ENCODE measurements around the gene SIK3.

SIK3 gene

GRCh38 chr11:117110294-117110950 lies 12.2 kb upstream of the SIK3 start:
- DNase-seq (ENCODE audit: low spot score), result no peak

- no peak for DNase-seq (ENCODE audit: low spot score)
Observed at GRCh38 chr11:117107701-117108590, 9.7 kb upstream of the SIK3 start.

GRCh38 chr11:117100556-117100955 lies 2.3 kb upstream of the SIK3 start:
- DNase-seq (ENCODE audit: low spot score), result no peak

GRCh38 chr11:117099696-117100095 lies 1.5 kb upstream of the SIK3 start:
- no peak for DNase-seq (ENCODE audit: low spot score)

GRCh38 chr11:117097389-117098268 lies 599 bp downstream of the SIK3 start:
- no peak for DNase-seq (ENCODE audit: low spot score)

GRCh38 chr11:117097014-117097388 lies 1.2 kb downstream of the SIK3 start:
- DNase-seq (ENCODE audit: low spot score), result no peak

- no peak for DNase-seq (ENCODE audit: low spot score)
Observed at GRCh38 chr11:117096201-117096991, 1.8 kb downstream of the SIK3 start.

GRCh38 chr11:117095284-117096161 lies 2.7 kb downstream of the SIK3 start:
- DNase-seq (ENCODE audit: low spot score), result peak; percentile 61

GRCh38 chr11:117094776-117095175 lies 3.5 kb downstream of the SIK3 start:
- no peak for DNase-seq (ENCODE audit: low spot score)

- no peak for DNase-seq (ENCODE audit: low spot score)
Observed at GRCh38 chr11:117092951-117093590, 5.2 kb downstream of the SIK3 start.

GRCh38 chr11:117091753-117092477 lies 6.3 kb downstream of the SIK3 start:
- DNase-seq (ENCODE audit: low spot score), result no peak

- DNase-seq (ENCODE audit: low spot score), result peak; percentile 56
Observed at GRCh38 chr11:117090111-117090706, 8.0 kb downstream of the SIK3 start.

GRCh38 chr11:117089685-117090084 lies 8.5 kb downstream of the SIK3 start:
- peak; percentile 76 for DNase-seq (ENCODE audit: low spot score)

GRCh38 chr11:117087446-117087845 lies 10.8 kb downstream of the SIK3 start:
- DNase-seq (ENCODE audit: low spot score), result no peak

- no peak for DNase-seq (ENCODE audit: low spot score)
Observed at GRCh38 chr11:117084992-117085391, 13.2 kb downstream of the SIK3 start.

- no peak for DNase-seq (ENCODE audit: low spot score)
Observed at GRCh38 chr11:117083011-117083935, 15.0 kb downstream of the SIK3 start.

GRCh38 chr11:117081908-117082307 lies 16.3 kb downstream of the SIK3 start:
- DNase-seq (ENCODE audit: low spot score), result no peak

GRCh38 chr11:117080370-117080769 lies 17.9 kb downstream of the SIK3 start:
- no peak for DNase-seq (ENCODE audit: low spot score)

All from SW480 (cell line).